ENCODE results near the gene TEX30.

The TEX30 gene

DNA sequence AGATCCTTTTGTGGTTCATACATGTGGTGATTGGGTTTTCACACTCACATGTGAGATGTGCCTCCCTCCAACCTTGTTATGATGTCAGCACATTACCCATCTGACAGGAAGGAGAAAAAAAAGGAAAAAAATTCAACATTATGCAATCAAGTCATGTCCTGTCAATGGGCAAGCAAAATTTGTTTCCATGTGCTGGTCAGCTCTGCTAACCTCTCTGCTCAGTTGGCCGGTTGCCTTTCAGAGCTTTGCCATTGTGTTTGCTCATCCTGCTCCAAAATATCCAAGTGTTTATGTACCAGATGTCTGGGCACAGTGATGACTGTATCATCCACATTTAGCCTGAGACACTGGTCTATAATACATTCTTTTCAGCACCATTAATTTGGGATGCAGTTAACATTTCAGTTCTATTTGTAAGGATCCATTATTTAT lies 51.8 kb downstream of the TEX30 start:
- H3K36me3 Mint-ChIP-seq, result no peaks in the 10 kb centered on the region
- peaks cover 17% of the 10 kb centered on the region for H3K27me3 Mint-ChIP-seq
- CTCF ChIA-PET, result interaction anchor here (1.2 kb wide), 1 partner anchor 130 kb away, joined by 4 read pairs; no protein-coding TSS in a partner anchor
- H3K4me1 Mint-ChIP-seq, result no peaks in the 10 kb centered on the region
- no peak overlapping the region for H3K27ac Mint-ChIP-seq
- DNase-seq, result no peak
- H3K9me3 Mint-ChIP-seq, result no peaks in the 10 kb centered on the region
- no peak overlapping the region for H3K4me3 Mint-ChIP-seq

DNA sequence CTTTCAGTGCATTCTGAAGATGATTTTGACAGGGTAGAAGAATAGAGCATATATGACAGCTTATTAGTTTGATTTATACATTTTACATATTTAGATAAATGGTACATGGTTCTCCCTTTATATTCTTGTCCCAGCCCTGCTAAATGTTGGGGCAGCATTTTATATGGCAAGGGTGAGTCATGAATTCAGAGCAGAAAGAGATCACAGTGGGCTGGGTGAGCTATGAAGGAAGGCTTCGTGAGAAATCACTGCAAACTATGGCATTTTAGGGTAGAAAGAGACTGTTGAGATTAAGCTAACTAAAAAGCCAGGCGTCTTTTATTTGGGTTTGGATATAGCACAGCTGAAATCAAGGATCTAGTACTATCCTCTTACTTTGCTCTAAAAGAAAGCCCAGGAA lies 54.8 kb downstream of the TEX30 start:
- no peaks in the 10 kb centered on the region for H3K9me3 Mint-ChIP-seq
- CTCF ChIA-PET, result no interaction called here
- no peak for DNase-seq
- H3K4me1 Mint-ChIP-seq, result no peaks in the 10 kb centered on the region
- no peak overlapping the region for H3K27ac Mint-ChIP-seq
- peaks cover 17% of the 10 kb centered on the region for H3K27me3 Mint-ChIP-seq
- no peaks in the 10 kb centered on the region for H3K36me3 Mint-ChIP-seq
- no peak overlapping the region for H3K4me3 Mint-ChIP-seq
